SK-N-SH treated with all-trans-retinoic acid at 6 μM for 48 hours (cell line): ENCODE measurements around the gene TMEM86A.

Experiments used
- ATAC-seq: fragments of 200-7000 bp; cut with Tn5 transposase; 3 replicates; pipeline ENCODE4 v1.9.1; 2020; ENCODE audit warnings: mild to moderate bottlenecking, moderate library complexity
- ARNTL ChIP-seq: fragments of 450-650 bp; formaldehyde crosslinking; IDR thresholded peaks from 2 replicates; pipeline ENCODE4 v1.5.0; 2020; ENCODE audit warnings: low read depth, mild to moderate bottlenecking, moderate library complexity, borderline replicate concordance
- CREB5 ChIP-seq: fragments of 250-450 bp; sonication (Bioruptor Pico); IDR thresholded peaks from 2 replicates; pipeline ENCODE4 v1.5.1; 2020; ENCODE audit warnings: low read depth, mild to moderate bottlenecking, moderate library complexity
- CSDC2 ChIP-seq: fragments of 250-450 bp; sonication (Bioruptor Pico); IDR thresholded peaks from 2 replicates; pipeline ENCODE4 v1.5.0; 2020; ENCODE audit warnings: mild to moderate bottlenecking, moderate library complexity
- CSRNP3 ChIP-seq: fragments of 250-450 bp; sonication (Bioruptor Pico); IDR thresholded peaks from 2 replicates; pipeline ENCODE4 v1.5.1; 2021; ENCODE audit warnings: mild to moderate bottlenecking, moderate library complexity
- ESRRG ChIP-seq: fragments of 250-450 bp; sonication (Bioruptor Pico); IDR thresholded peaks from 2 replicates; pipeline ENCODE4 v1.6.1; 2021; ENCODE audit warnings: mild to moderate bottlenecking
- ISL1 ChIP-seq: fragments of 250-450 bp; sonication (Bioruptor Pico); IDR thresholded peaks from 2 replicates; pipeline ENCODE4 v2.1.2; 2022; ENCODE audit warnings: mild to moderate bottlenecking, moderate library complexity
- OSR1 ChIP-seq: fragments of 250-450 bp; sonication (Bioruptor Pico); IDR thresholded peaks from 2 replicates; pipeline ENCODE4 v1.8.0; 2022; ENCODE audit warnings: moderate library complexity, mild to moderate bottlenecking, inconsistent platforms
- POU6F1 ChIP-seq: fragments of 250-450 bp; sonication (Bioruptor Pico); IDR thresholded peaks from 2 replicates; pipeline ENCODE4 v1.8.0; 2021; ENCODE audit warnings: low read depth, mild to moderate bottlenecking, moderate library complexity, borderline replicate concordance
- PPARA ChIP-seq: fragments of 250-450 bp; sonication (Bioruptor Pico); IDR thresholded peaks from 2 replicates; pipeline ENCODE4 v1.5.0; 2020; ENCODE audit warnings: mild to moderate bottlenecking, borderline replicate concordance
- RARB ChIP-seq: fragments of 250-450 bp; sonication (Bioruptor Pico); IDR thresholded peaks from 2 replicates; pipeline ENCODE4 v1.8.0; 2021; ENCODE audit warnings: mild to moderate bottlenecking, moderate library complexity
- SNAI2 ChIP-seq: fragments of 250-450 bp; sonication (Bioruptor Pico); IDR thresholded peaks from 2 replicates; pipeline ENCODE4 v1.5.0; 2020; ENCODE audit warnings: mild to moderate bottlenecking, moderate library complexity
- TCF4 ChIP-seq: fragments of 250-450 bp; sonication (Bioruptor Pico); IDR thresholded peaks from 2 replicates; pipeline ENCODE4 v1.8.0; 2021; ENCODE audit warnings: mild to moderate bottlenecking, moderate library complexity, borderline replicate concordance
- TOX ChIP-seq: fragments of 250-450 bp; sonication (Bioruptor Pico); IDR thresholded peaks from 2 replicates; pipeline ENCODE4 v1.8.0; 2021; ENCODE audit warnings: mild to moderate bottlenecking, moderate library complexity, borderline replicate concordance
- ZFP30 ChIP-seq: fragments of 450-650 bp; formaldehyde crosslinking; IDR thresholded peaks from 2 replicates; pipeline ENCODE4 v1.5.0; 2022; ENCODE audit warnings: mild to moderate bottlenecking, moderate library complexity
- ZNF565 ChIP-seq: fragments of 450-650 bp; formaldehyde crosslinking; conservative IDR thresholded peaks from 2 replicates; pipeline ENCODE4 v1.5.0; 2020; ENCODE audit warnings: low read depth, mild to moderate bottlenecking, moderate library complexity
- ZNF70 ChIP-seq: fragments of 450-650 bp; formaldehyde crosslinking; IDR thresholded peaks from 2 replicates; pipeline ENCODE4 v1.5.0; 2020; ENCODE audit warnings: mild to moderate bottlenecking, moderate library complexity
- ZNF8 ChIP-seq: fragments of 450-650 bp; formaldehyde crosslinking; IDR thresholded peaks from 2 replicates; pipeline ENCODE4 v1.5.0; 2020; ENCODE audit warnings: mild to moderate bottlenecking, moderate library complexity
- TF ChIP-seq, protein P1 (sequence below): fragments of 250-450 bp; sonication (Bioruptor Pico); IDR thresholded peaks from 2 replicates; pipeline ENCODE4 v1.8.0; 2020; ENCODE audit warnings: mild to moderate bottlenecking, moderate library complexity, borderline replicate concordance
- TF ChIP-seq, protein P2 (sequence below): fragments of 250-450 bp; sonication (Bioruptor Pico); IDR thresholded peaks from 2 replicates; pipeline ENCODE4 v1.5.0; 2020; ENCODE audit warnings: mild to moderate bottlenecking, moderate library complexity

The TMEM86A gene

DNA sequence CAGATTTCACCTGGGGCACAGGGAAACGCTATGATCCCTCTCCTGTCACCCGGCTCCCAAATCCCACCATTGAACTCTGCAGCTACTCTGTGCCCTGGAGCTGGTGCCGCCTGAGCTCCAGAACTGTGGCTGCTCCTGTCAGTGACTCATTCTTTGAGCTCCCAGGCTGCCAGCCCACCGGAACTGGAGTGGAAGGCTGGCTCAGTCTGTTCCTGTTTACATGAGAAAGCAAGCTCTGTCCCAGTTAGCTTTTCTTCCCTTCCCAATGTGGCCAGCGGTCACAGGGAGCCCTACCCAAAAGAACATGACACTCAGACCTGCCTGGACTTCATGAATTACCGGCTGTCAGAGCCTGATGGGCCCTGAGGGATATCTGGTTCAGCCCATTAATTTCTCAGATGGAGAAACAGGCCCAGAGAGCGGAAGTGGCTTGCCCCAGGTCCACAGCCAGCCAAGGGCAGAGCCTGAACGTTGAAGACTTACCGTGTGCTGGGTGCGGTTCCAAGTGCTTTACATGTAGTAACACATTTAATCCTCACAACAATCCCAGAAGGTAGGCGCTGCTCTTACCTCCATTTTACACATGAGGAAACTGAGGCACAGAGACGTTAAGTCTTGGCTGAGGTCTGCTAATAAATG lies 51.2 kb downstream of the TMEM86A start:
- TF ChIP-seq ISL1 (CRISPR knock-in tag) (no peak), OSR1 (CRISPR knock-in tag) (no peak), ZNF565 (CRISPR knock-in tag) (no peak), POU6F1 (no peak)
- TF ChIP-seq, all 23 proteins: peak for 0

DNA sequence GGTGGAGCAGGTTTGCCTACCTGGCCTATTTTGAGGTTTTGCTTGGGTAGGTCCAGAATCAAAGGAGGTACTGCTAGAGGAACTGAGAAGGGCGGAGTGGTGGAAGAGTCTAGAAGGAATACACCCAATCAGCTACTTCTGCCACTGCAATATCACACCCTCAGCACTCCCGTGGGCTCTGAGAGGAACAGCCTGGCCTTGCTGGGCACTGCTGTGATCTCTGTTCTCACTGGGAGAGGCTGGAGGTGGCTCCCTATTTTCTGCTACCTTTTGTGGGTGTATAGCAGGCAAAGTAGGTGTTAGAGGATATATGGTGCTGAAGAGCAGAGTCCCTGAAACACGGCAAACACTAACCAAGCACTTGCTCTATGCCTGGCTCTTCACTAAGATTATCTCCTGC lies 52.4 kb downstream of the TMEM86A start:
- ATAC-seq: no peak
- TF ChIP-seq CSDC2 (CRISPR knock-in tag): no peak
- TF ChIP-seq, all 23 proteins: peak for 0

More for the DNA sequence above, 51.2 kb downstream of the TMEM86A start:
- peak; percentile 99 for ATAC-seq

- TF ChIP-seq TCF4 (no peak), ZFP30 (no peak), ZNF70 (CRISPR knock-in tag) (no peak), PPARA (no peak), CSDC2 (CRISPR knock-in tag) (no peak), POU6F1 (no peak), ZNF565 (CRISPR knock-in tag) (no peak), OSR1 (CRISPR knock-in tag) (no peak), TOX (CRISPR knock-in tag) (no peak), ISL1 (CRISPR knock-in tag) (no peak), ARNTL (CRISPR knock-in tag) (no peak), ZNF8 (CRISPR knock-in tag) (no peak), SNAI2 (no peak), RARB (CRISPR knock-in tag) (no peak), ESRRG (CRISPR knock-in tag) (no peak)
- TF ChIP-seq, protein P1, sequence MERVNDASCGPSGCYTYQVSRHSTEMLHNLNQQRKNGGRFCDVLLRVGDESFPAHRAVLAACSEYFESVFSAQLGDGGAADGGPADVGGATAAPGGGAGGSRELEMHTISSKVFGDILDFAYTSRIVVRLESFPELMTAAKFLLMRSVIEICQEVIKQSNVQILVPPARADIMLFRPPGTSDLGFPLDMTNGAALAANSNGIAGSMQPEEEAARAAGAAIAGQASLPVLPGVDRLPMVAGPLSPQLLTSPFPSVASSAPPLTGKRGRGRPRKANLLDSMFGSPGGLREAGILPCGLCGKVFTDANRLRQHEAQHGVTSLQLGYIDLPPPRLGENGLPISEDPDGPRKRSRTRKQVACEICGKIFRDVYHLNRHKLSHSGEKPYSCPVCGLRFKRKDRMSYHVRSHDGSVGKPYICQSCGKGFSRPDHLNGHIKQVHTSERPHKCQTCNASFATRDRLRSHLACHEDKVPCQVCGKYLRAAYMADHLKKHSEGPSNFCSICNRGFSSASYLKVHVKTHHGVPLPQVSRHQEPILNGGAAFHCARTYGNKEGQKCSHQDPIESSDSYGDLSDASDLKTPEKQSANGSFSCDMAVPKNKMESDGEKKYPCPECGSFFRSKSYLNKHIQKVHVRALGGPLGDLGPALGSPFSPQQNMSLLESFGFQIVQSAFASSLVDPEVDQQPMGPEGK (CRISPR knock-in tag): no peak
- TF ChIP-seq, protein P2, sequence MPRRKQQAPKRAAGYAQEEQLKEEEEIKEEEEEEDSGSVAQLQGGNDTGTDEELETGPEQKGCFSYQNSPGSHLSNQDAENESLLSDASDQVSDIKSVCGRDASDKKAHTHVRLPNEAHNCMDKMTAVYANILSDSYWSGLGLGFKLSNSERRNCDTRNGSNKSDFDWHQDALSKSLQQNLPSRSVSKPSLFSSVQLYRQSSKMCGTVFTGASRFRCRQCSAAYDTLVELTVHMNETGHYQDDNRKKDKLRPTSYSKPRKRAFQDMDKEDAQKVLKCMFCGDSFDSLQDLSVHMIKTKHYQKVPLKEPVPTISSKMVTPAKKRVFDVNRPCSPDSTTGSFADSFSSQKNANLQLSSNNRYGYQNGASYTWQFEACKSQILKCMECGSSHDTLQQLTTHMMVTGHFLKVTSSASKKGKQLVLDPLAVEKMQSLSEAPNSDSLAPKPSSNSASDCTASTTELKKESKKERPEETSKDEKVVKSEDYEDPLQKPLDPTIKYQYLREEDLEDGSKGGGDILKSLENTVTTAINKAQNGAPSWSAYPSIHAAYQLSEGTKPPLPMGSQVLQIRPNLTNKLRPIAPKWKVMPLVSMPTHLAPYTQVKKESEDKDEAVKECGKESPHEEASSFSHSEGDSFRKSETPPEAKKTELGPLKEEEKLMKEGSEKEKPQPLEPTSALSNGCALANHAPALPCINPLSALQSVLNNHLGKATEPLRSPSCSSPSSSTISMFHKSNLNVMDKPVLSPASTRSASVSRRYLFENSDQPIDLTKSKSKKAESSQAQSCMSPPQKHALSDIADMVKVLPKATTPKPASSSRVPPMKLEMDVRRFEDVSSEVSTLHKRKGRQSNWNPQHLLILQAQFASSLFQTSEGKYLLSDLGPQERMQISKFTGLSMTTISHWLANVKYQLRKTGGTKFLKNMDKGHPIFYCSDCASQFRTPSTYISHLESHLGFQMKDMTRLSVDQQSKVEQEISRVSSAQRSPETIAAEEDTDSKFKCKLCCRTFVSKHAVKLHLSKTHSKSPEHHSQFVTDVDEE (CRISPR knock-in tag): no peak
- ATAC-seq: no peak
These were observed 53.9 kb downstream of the TMEM86A start for GRCh38 chr11:18752502-18752901.

DNA sequence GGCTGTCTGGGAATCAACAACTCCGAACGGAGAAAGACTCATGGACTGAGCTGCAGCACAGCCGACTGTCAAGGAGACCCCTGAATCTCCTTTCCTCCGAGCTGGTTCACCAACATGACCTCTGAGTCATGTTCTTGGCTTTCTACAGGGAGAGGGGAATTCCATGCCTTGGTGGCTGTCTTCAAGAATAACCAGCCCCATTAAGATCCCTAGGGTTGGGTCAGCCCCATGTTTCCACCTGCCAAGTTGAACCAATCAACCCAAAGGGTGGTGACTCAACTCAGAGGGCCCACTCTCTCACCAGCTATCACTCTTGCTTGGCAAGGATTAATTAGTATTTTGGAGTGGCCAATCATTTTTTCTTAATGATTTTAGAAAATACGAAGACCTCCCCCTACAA lies 55.7 kb downstream of the TMEM86A start:
- no peak for ATAC-seq
- TF ChIP-seq CREB5 (CRISPR knock-in tag) (no peak), CSRNP3 (CRISPR knock-in tag) (no peak), ZFP30 (no peak), PPARA (no peak), ISL1 (CRISPR knock-in tag) (no peak), ZNF8 (CRISPR knock-in tag) (no peak), ZNF70 (CRISPR knock-in tag) (no peak), TOX (CRISPR knock-in tag) (no peak)
- TF ChIP-seq, protein P2 (CRISPR knock-in tag): no peak
- TF ChIP-seq, protein P1 (CRISPR knock-in tag): no peak
